Fibroblast of villous mesenchyme (primary cell): Measurements from ENCODE around the gene STXBP6. TPM values are rescaled to one million over a fixed set of nuclear protein-coding genes. Genes with fewer than 3 reads are reported as not detected.

Experiments used
- DNase-seq: peaks from one replicate; pipeline ENCODE4 v3.0.0-alpha.2; 2010; ENCODE audit warnings: low read depth
- H3K4me3 ChIP-seq: 2 replicates; pipeline ENCODE4 v1.5.1; 2011; ENCODE audit warnings: low read depth, mild to moderate bottlenecking, low read length
- CTCF ChIP-seq: IDR thresholded peaks from 2 replicates; pipeline ENCODE4 v1.5.1; 2012; ENCODE audit warnings: low read depth, mild to moderate bottlenecking, low read length; ENCODE audit not compliant: insufficient read depth
- total RNA-seq: library from RNA; depleted of rRNA; stranded (reverse); fragments of >200 nt; gene quantifications from 2 replicates; pipeline ENCODE4 v1.2.3, GENCODE V29; 2012

Gene STXBP6
- total RNA-seq, 1 donor: 4.7 TPM

GRCh38 chr14:24834956-24835355 lies 215.0 kb downstream of the STXBP6 start:
- H3K4me3 ChIP-seq: no peak overlapping the region
- no peak for TF ChIP-seq CTCF
- no peak for DNase-seq

- TF ChIP-seq CTCF: no peak
- no peak for DNase-seq
- no peak overlapping the region for H3K4me3 ChIP-seq
These were observed 216.6 kb downstream of the STXBP6 start for GRCh38 chr14:24833385-24833784.

GRCh38 chr14:24831677-24832076 lies 218.3 kb downstream of the STXBP6 start:
- no peak for DNase-seq
- no peak overlapping the region for H3K4me3 ChIP-seq
- TF ChIP-seq CTCF: no peak

- no peak for TF ChIP-seq CTCF
- DNase-seq: no peak
These were observed 220.1 kb downstream of the STXBP6 start for GRCh38 chr14:24829862-24830261.

GRCh38 chr14:24828486-24828885 lies 221.5 kb downstream of the STXBP6 start:
- TF ChIP-seq CTCF: no peak
- no peak for DNase-seq
- H3K4me3 ChIP-seq: no peak overlapping the region

More at GRCh38 chr14:24829862-24830261, 220.1 kb downstream of the STXBP6 start:
- H3K4me3 ChIP-seq: no peak overlapping the region

- no peak overlapping the region for H3K4me3 ChIP-seq
- no peak for DNase-seq
- no peak for TF ChIP-seq CTCF
These were observed 223.6 kb downstream of the STXBP6 start for GRCh38 chr14:24826390-24826789.

- DNase-seq: no peak
- TF ChIP-seq CTCF: no peak
- no peak overlapping the region for H3K4me3 ChIP-seq
These were observed 229.3 kb downstream of the STXBP6 start for GRCh38 chr14:24820616-24821015.
